Esophagus (tissue), 2 donors: Measurements from ENCODE around the gene CFAP99. TPM values are rescaled to one million over a fixed set of nuclear protein-coding genes. Genes with fewer than 3 reads are reported as not detected.
A peak's percentile ranks its signal among the peaks of the same experiment; 100 is the strongest.

Source experiments
- H3K27ac ChIP-seq, 2 donors: one replicate each; pipeline ENCODE4 v1.5.1; 2013; ENCODE audit warnings: low read depth in 2 of 2, mild to moderate bottlenecking in 2 of 2, inconsistent platforms in 1 of 2, low read length in 1 of 2, moderate library complexity in 1 of 2
- H3K27me3 ChIP-seq, 2 donors: one replicate each; pipeline ENCODE4 v1.6.1; 2013; ENCODE audit warnings: low read length in 2 of 2, control low read depth in 1 of 2, mild to moderate bottlenecking in 1 of 2; ENCODE audit not compliant: insufficient read depth in 2 of 2, control insufficient read depth in 1 of 2
- H3K36me3 ChIP-seq, 2 donors: one replicate each; pipeline ENCODE4 v1.6.1; 2013; ENCODE audit warnings: low read length in 1 of 2; ENCODE audit not compliant: control insufficient read depth in 2 of 2, insufficient read depth in 2 of 2
- H3K4me1 ChIP-seq, 2 donors: one replicate each; pipeline ENCODE4 v1.6.1; 2013; ENCODE audit warnings: low read length in 1 of 2; ENCODE audit not compliant: control insufficient read depth in 2 of 2, insufficient read depth in 2 of 2
- H3K4me3 ChIP-seq, 2 donors: one replicate each; pipeline ENCODE4 v1.5.1; 2013; ENCODE audit warnings: low read length in 2 of 2, mild to moderate bottlenecking in 2 of 2, low read depth in 1 of 2, moderate library complexity in 1 of 2
- H3K9me3 ChIP-seq, 2 donors: one replicate each; pipeline ENCODE4 v1.6.1; 2013; ENCODE audit warnings: mild to moderate bottlenecking in 2 of 2, low read depth in 1 of 2, low read length in 1 of 2, moderate library complexity in 1 of 2; ENCODE audit not compliant: control insufficient read depth in 2 of 2, insufficient read depth in 1 of 2
- WGBS, 2 donors: extraction: QIAGEN DNeasy Blood & Tissue Kit; methylation state at CpG; one replicate each; pipeline ENCODE4 v1.1.7; 2013; 5-methylcytosine and 5-hydroxymethylcytosine counted together
- polyA plus RNA-seq, 2 donors: library from polyadenylated mRNA; stranded (reverse); fragments of 200-250 nt; gene quantifications; one replicate each; pipeline ENCODE4 v1.2.3, GENCODE V29; 2013
- donor health status: healthy with polysubstance abuse.
- donor health status: Bipolar disorder and iron deficiency.

Gene CFAP99
- polyA plus RNA-seq, 2 donors = 0.04 to 0.07 TPM

DNA sequence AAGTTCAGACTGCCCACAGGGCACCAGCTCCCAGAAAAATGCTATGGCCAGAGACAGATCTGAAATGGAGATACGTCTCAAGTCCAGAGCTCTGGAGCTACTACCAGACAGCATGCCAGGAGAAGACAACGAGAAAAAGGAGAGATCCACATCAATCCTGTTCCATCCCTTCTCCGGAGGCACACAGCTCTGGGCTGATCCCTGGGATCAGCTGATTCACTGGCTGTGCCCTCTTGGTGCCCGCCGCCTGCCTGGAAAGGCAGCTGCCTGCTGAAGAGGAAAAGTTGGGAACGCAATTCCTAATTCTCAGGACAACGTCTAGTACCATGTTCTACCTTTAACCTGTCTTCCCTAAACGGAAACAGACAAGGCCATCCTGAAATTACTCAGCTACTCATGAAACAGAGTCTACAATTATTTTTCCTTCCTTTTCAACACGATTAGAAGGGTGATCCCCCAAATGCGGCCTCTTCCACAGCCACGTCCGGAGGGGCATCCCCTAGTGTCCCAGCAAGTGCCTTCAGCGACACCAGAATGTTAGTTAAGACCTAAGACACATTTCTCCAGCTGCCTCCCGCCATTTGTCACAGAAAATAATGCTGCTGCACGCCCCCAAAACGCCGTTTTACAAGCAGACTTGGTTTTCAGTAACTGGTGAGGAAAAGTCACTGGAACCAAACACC is 2.7 kb upstream of the CFAP99 start:
- Histone ChIP-seq H3K27me3 (peaks cover 0 to 3% of the 10 kb centered on the region in 2 donors), H3K27ac (peak overlapping the region; percentile 43 to 61), H3K4me1 (peaks cover 7 to 40% of the 10 kb centered on the region in 2 donors), H3K4me3 (peak overlapping the region in 1 of 2 donors; percentile 81), H3K36me3 (no peaks in the 10 kb centered on the region), H3K9me3 (peaks cover 0 to 2% of the 10 kb centered on the region in 2 donors)
- 71% methylated on average over 17 of the region's 17 CpGs for WGBS, 2 donors

DNA sequence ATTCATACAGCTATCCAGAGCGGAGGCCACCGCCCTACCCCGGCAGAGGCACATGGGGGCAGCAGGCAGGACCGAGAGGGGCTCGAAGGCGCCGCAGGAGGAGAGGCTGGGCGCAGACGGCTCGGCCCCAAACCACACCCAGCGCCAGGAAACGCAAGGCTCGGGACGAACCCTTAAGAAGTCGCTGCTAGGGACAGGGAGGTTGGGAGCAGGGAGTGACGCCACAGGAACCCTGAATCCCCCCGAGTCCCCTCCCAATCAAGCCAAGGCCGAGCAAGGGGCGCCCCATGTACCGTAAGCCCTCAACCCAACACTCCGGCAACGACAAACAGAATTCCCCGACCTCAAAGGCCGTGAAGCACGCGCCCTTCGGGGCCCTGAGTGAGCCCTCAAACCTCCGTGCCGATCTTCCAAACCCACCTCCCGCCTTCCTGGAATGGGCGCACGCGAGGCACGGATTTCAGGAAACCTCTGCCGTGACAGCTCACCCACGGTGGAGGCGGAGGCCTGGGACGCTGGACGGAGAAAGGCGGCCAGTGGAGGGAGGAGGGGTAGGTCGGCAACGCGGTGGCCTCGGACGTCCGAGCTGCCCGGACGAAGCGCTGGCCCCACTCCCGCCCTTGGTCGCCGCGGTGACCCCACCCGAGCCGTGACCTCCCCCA is 2.1 kb upstream of the CFAP99 start:
- Histone ChIP-seq H3K27ac (peak overlapping the region; percentile 43 to 61), H3K4me1 (peaks cover 7 to 39% of the 10 kb centered on the region in 2 donors), H3K36me3 (no peaks in the 10 kb centered on the region), H3K27me3 (peaks cover 0 to 3% of the 10 kb centered on the region in 2 donors), H3K9me3 (peaks cover 0 to 2% of the 10 kb centered on the region in 2 donors), H3K4me3 (peak overlapping the region; percentile 76 to 81)
- 6 to 8% methylated on average over 53 to 55 of the region's 55 CpGs for WGBS, 2 donors

DNA sequence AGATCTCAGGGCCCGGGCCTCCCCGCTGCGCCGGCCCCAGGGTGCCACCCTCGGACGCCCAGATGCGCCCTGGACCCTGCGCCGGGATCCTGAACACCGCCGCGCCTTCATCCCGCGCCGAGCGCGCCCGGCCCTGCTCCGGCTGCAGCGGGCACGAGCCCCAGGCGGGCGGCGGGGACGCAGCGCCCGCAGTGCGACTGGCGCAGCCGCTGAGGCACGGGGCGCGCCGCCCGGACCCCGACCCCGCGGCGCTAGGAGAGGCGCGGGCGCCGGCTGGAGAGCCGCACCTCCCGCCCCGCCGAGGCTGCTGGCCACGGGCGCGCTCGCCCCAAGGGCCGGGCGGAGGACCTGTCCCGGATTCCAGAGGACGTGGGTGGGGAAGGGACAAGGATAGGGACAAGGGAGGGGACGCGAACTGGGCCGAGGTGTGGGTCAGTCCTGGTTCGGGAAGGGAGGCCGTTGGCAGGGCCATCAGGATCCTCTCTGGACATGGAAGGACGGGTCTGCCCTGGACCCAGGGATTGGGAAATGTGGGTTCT is 1.5 kb upstream of the CFAP99 start:
- H3K27ac ChIP-seq = peak overlapping the region in 1 of 2 donors; percentile 76
- H3K9me3 ChIP-seq = peaks cover 0 to 2% of the 10 kb centered on the region in 2 donors
- H3K4me1 ChIP-seq = peaks cover 7 to 33% of the 10 kb centered on the region in 2 donors
- peaks cover 0 to 3% of the 10 kb centered on the region in 2 donors for H3K27me3 ChIP-seq
- WGBS, 2 donors = 1% methylated on average over 59 to 61 of the region's 61 CpGs
- peak overlapping the region; percentile 76 to 81 for H3K4me3 ChIP-seq
- no peaks in the 10 kb centered on the region for H3K36me3 ChIP-seq

DNA sequence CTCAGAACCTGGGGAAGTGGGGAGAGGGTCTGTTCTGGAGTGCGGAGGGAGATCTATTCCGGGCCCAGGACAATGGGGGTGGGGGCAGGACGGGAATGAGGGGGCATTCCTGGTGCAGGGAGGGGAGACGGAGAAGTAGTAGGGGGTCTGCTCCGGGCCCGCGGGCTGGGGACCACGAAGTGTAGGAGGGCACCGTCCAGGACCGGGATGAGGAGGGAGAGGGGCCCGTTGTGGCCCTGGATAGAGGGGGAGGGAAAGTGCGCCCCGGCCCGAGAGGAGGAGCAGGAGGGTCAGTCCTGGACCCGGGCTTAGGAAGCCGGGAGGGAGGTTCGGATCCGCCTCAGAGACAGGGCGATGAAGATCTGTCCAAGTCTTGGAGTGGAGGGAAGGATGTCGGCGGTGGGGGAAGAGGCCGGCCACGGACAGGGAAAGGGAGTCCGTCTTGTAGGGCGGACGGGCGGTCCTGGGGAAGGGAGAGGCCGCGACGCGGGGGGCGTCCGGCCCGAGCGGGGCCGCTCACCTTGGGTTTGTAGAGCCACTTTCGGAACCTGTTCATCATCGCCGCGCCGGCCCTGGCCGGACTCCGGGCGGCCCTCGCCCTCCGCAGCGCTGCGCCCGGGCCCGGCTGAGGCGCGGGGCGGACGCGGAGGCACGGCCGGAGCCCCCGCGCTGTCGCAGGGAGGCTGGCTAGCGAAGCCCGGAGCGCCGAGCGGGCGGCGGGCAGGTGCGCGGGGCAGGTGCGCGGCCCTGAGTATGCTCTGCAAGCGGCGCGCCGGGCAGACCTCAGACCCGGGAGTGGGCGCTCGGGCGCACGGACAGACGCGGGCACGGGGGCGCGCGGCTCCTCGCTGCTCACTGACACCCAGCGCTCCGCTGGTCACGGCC is 748 bp upstream of the CFAP99 start, which contains the start of gene ZFYVE28:
TSS of gene ZFYVE28 (minus strand) at position 881 of the 885 bp plus-strand sequence. CDS start at position 559, 322 bp downstream.
- peak within 1 kb of the TSS; percentile 76 to 81 for H3K4me3 ChIP-seq
- H3K27ac ChIP-seq = peak within 1 kb of the TSS; percentile 16 to 76
- WGBS, 2 donors = 1% methylated on average over 49 to 90 of the region's 90 CpGs
- H3K9me3 ChIP-seq = peaks cover 0 to 2% of the 10 kb centered on the region in 2 donors
- peaks cover 0 to 3% of the 10 kb centered on the region in 2 donors for H3K27me3 ChIP-seq
- H3K36me3 ChIP-seq = no peaks in the 10 kb centered on the region
- H3K4me1 ChIP-seq = peaks cover 7 to 28% of the 10 kb centered on the region in 2 donors

DNA sequence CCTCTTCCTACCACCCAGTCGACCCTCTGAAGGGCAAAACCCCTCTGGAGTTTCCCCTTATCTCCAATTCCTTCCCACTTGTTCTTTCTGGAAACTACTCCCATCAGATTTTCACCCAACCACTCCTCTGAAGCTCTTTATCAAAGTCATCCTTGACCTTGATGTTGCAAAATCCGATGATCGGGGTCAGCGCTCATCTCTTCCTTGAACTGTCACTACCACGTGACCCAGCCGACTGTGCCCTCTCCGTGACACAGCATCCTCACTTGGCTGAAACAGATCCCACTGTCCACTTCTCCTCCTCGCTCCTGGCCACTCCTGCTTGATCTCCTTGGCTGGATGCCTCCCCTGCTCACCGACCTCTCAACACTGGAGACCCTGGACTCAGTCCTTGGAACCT is 1.1 kb downstream of the CFAP99 start:
- WGBS, 2 donors = 55 to 58% methylated on average over 9 of the region's 9 CpGs
- H3K9me3 ChIP-seq = peaks cover 0 to 2% of the 10 kb centered on the region in 2 donors
- no peak overlapping the region for H3K27ac ChIP-seq
- H3K4me1 ChIP-seq = peaks cover 0 to 17% of the 10 kb centered on the region in 2 donors
- H3K27me3 ChIP-seq = peaks cover 0 to 3% of the 10 kb centered on the region in 2 donors
- no peak overlapping the region for H3K4me3 ChIP-seq
- no peaks in the 10 kb centered on the region for H3K36me3 ChIP-seq

DNA sequence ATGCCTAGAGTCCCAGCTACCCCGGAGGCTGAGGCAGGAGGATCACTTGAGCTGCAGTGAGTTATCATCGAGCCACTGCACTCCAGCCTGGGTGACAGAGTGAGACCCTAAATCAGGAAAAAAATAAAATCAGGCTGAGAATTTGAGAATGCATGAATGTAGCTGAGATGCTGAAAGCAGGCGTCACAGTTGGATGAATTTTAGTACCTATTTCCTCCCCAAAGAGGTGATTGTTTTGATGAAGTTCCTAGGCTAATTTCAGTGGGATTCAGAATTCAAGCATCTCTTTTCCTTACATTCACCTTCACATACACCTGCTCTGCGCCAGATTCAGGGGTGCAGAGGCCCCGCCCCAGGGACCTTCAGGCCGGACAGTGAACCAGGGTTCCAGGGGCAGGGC is 3.2 kb downstream of the CFAP99 start:
- WGBS, 2 donors = 83 to 90% methylated on average over 6 of the region's 6 CpGs
- no peak overlapping the region for H3K27ac ChIP-seq

DNA sequence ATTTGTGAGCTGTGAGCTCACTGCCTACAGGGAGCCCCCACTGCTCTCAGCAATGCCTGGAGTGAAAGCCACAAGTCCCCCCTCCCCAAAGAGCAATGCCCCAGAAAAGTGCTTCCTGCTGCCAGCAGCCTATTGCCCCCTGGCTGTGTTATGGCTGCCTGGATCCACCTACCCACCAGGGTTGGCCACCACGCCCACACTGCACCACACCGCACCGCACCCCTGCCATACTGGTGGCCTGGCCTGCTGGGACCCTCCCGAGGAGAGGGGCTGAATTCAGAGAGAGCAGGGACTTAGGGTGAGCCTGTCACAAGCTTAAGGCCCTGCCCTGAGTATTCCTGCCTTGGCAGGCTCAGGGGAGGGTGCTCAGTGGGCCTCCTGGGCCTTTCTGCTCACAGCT is 4.3 kb downstream of the CFAP99 start:
- 78 to 84% methylated on average over 4 of the region's 4 CpGs for WGBS, 2 donors
- Histone ChIP-seq H3K27ac (no peak overlapping the region), H3K4me1 (peaks cover 0 to 5% of the 10 kb centered on the region in 2 donors), H3K4me3 (no peak overlapping the region), H3K9me3 (no peaks in the 10 kb centered on the region), H3K27me3 (no peaks in the 10 kb centered on the region), H3K36me3 (no peaks in the 10 kb centered on the region)

More for the DNA sequence above, 3.2 kb downstream of the CFAP99 start:
- peaks cover 0 to 10% of the 10 kb centered on the region in 2 donors for H3K4me1 ChIP-seq
- H3K9me3 ChIP-seq = no peaks in the 10 kb centered on the region
- peaks cover 0 to 3% of the 10 kb centered on the region in 2 donors for H3K27me3 ChIP-seq
- H3K4me3 ChIP-seq = no peak overlapping the region
- H3K36me3 ChIP-seq = no peaks in the 10 kb centered on the region

DNA sequence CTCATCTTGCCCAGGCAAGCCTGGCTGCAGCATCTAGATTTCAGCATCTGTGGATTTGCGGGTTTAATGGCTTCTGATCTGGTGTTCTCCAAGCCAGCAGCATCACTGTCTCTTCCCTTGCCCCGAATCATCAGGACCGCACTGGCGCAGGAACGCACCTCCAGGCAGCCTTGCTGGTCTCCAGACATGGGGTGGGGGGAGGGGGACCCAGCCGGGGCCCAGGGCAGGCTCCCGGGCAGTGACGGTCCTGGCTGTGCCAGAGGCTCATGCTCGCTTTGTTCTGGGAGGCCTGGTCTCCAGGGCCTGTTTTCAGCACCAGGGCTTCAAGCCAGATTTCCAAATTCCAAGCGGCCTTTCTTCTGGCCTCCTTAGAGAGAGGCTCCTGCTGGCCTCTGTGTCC is 4.9 kb downstream of the CFAP99 start:
- 77 to 91% methylated on average over 10 of the region's 10 CpGs for WGBS, 2 donors
- H3K27ac ChIP-seq = no peak overlapping the region
- H3K36me3 ChIP-seq = no peaks in the 10 kb centered on the region
- no peaks in the 10 kb centered on the region for H3K9me3 ChIP-seq
- no peaks in the 10 kb centered on the region for H3K27me3 ChIP-seq
- no peak overlapping the region for H3K4me3 ChIP-seq
- peaks cover 0 to 5% of the 10 kb centered on the region in 2 donors for H3K4me1 ChIP-seq

DNA sequence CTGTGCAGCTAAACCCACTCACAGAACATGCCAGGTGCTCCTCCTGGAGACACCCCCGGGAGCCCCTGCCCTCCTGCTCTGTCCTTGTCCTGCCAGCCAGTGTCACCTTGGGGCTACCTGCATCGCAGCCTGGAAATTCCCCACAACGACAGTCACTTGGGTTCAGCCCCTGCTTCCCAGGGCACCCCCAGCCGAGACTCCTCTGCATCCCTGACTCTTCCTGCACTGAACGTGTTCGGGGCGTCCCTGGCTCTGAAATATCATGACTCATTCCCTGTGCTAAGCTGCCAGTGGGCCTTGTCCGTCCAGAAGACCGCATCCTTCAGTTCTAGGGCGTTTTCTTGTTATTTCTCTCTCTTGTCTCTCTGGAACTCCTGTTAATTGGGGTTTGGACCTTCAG is 5.8 kb downstream of the CFAP99 start:
- Histone ChIP-seq H3K27ac (no peak overlapping the region), H3K4me3 (no peak overlapping the region), H3K9me3 (no peaks in the 10 kb centered on the region), H3K27me3 (no peaks in the 10 kb centered on the region), H3K36me3 (no peaks in the 10 kb centered on the region), H3K4me1 (no peaks in the 10 kb centered on the region)
- 60 to 77% methylated on average over 10 of the region's 10 CpGs for WGBS, 2 donors
